Measurements from ENCODE around the gene HSD17B2.
"Not testable (repeated sequence)": the region's sequence is repeated elsewhere in the genome, so short reads cannot be mapped to it uniquely, and the experiment has no call there.

The HSD17B2 gene

GRCh38 chr16:82133798-82134197 lies 98.7 kb downstream of the HSD17B2 start:
- DNase-seq (ENCODE audit: low read depth in 2 of 2), result no peak

GRCh38 chr16:82134846-82135245 lies 99.8 kb downstream of the HSD17B2 start:
- DNase-seq (ENCODE audit: low read depth in 2 of 2), result no peak

- no peak for DNase-seq (ENCODE audit: low read depth in 2 of 2)
These were observed 100.8 kb downstream of the HSD17B2 start for GRCh38 chr16:82135844-82136243.

GRCh38 chr16:82136956-82137821 lies 102.1 kb downstream of the HSD17B2 start:
- no peak for DNase-seq (ENCODE audit: low read depth in 2 of 2)

- no peak for DNase-seq (ENCODE audit: low read depth in 2 of 2)
These were observed 102.7 kb downstream of the HSD17B2 start for GRCh38 chr16:82137822-82138167.

GRCh38 chr16:82138478-82139285 lies 103.6 kb downstream of the HSD17B2 start:
- no peak for DNase-seq (ENCODE audit: low read depth in 2 of 2)

GRCh38 chr16:82139286-82139571 lies 104.2 kb downstream of the HSD17B2 start:
- not testable (repeated sequence) for DNase-seq (ENCODE audit: low read depth in 2 of 2)

DNA sequence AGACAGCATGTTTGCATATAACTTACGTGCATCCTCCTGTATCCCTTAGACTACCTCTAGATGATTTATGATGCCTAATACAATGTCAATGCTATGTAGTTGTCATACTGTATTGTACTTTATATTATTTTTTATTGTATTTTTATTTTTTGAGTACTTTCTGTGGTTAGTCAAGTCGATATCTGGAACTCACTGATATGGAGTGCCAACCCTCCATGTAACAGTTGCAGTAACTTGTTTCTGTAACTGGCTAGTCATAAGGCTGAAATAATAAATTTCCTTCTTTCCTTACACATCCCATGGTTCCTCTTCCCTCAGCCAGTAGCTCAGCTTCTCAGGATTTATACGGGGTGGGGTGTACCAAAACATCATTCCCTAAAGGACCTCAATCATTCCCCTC lies 111.5 kb downstream of the HSD17B2 start:
- no peak for DNase-seq (ENCODE audit: low read depth in 2 of 2)

GRCh38 chr16:82146957-82147356 lies 111.9 kb downstream of the HSD17B2 start:
- DNase-seq (ENCODE audit: low read depth in 2 of 2), result no peak

DNA sequence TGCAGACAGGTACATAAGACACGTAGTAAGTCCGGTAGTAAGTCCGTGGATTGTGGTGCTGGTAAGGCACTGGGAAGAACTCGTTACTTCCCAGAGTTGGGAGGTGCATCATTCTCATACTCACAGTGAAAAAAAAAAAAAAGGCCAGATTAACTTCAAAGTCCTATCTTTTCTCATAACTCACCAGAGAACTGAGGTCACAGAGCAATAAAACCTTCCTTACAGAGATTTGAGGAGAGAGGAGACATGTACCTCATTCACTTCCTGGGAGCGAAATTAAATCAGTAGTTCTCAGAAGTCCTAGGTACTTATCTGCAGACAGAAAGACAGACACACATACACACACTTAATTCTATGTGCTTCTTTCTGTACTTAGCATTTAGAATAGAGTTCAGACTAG lies 112.5 kb downstream of the HSD17B2 start:
- no peak for DNase-seq (ENCODE audit: low read depth in 2 of 2)

Measured in stimulated activated CD4-positive, alpha-beta T cell treated with anti-CD3 and anti-CD28 coated beads, Interleukin-1b, Interleukin-23, amount 100 ng/mL, for 4 hours (primary cell).